ENCODE data around the gene BORCS6.

DNA sequence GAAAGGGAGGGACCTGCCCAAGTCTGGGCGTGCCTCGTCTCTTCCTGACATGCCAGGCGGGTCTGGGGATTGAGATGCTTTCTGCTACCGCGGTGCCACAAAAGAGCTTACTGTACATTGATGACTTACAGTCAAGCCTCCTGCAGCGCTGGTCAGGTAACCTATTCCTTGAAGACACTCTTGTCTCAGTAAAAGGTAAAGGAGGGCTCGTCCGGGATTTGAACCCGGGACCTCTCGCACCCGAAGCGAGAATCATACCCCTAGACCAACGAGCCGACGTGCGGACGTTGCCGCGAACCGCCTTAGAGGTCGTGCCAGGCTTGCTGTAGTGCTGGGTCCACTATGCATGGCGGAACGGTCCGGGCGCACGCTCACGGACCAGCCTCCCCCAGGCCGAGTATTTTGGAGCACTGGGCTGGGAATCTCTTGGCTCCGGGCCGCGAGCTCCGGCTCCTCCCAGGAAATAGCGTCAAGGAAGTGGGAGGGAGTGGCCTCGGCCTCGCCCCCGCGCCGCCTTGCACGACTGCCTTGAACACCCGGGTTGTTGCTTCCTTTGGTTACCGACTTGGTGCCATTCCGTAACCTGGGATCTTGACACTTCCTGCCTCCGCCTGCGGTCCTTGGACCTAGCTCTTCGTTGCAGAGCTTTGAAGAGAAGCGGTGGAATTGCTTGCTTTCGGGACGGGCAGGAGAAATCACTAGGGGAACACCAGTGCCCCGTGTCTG, 32.8 kb upstream of the BORCS6 start:
- TF ChIP-seq, protein P1, sequence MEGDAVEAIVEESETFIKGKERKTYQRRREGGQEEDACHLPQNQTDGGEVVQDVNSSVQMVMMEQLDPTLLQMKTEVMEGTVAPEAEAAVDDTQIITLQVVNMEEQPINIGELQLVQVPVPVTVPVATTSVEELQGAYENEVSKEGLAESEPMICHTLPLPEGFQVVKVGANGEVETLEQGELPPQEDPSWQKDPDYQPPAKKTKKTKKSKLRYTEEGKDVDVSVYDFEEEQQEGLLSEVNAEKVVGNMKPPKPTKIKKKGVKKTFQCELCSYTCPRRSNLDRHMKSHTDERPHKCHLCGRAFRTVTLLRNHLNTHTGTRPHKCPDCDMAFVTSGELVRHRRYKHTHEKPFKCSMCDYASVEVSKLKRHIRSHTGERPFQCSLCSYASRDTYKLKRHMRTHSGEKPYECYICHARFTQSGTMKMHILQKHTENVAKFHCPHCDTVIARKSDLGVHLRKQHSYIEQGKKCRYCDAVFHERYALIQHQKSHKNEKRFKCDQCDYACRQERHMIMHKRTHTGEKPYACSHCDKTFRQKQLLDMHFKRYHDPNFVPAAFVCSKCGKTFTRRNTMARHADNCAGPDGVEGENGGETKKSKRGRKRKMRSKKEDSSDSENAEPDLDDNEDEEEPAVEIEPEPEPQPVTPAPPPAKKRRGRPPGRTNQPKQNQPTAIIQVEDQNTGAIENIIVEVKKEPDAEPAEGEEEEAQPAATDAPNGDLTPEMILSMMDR (IDR thresholded peaks at IDR 0.05) = no peak
- no peak for TF ChIP-seq EZH2 (IDR thresholded peaks at IDR 0.05; ENCODE audit: borderline replicate concordance, insufficient read depth, low read depth, low read length, poor library complexity, severe bottlenecking)
